Measurements from ENCODE around the gene THRAP3. TPM values are rescaled to one million over a fixed set of nuclear protein-coding genes. Genes with fewer than 3 reads are reported as not detected.

Gene THRAP3
- polyA plus RNA-seq, 1 experiment: 76.0 TPM

DNA sequence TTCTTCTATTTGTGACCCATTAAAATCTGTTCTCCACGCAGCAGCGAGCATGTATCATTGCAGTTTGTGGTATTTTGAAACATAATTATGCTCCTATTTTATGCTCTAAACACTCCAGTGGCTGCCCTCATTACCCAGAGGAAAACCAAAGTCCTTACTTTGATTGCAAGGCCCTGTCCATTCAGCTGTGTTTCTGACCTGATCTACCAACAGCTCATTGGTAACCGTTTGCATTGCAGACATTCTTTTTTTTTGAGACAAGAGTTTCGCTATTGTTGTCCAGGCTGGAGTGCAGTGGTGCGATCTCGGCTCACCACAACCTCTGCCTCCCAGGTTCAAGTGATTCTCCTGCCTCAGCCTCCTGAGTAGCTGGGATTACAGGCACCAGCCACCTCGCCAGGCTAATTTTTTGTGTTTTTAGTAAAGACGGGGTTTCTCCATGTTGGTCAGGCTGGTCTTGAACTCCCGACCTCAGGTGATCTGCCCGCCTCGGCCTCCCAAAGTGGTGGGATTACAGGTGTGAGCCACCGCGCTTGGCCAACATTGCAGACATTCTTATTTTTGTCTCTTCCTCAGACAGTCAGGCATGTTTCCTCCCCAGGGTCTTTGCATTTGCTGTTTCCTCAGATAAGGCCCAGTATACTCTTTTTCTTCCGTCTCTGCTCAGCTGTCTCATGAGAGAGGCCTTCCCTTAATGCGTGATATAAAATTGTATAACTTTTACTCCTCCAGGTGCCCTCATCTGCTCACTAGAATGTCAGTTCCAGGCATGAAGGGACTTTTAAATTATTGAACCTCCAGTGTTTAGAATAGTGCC, 32.5 kb downstream of the THRAP3 start:
- TF ChIP-seq, protein P1, sequence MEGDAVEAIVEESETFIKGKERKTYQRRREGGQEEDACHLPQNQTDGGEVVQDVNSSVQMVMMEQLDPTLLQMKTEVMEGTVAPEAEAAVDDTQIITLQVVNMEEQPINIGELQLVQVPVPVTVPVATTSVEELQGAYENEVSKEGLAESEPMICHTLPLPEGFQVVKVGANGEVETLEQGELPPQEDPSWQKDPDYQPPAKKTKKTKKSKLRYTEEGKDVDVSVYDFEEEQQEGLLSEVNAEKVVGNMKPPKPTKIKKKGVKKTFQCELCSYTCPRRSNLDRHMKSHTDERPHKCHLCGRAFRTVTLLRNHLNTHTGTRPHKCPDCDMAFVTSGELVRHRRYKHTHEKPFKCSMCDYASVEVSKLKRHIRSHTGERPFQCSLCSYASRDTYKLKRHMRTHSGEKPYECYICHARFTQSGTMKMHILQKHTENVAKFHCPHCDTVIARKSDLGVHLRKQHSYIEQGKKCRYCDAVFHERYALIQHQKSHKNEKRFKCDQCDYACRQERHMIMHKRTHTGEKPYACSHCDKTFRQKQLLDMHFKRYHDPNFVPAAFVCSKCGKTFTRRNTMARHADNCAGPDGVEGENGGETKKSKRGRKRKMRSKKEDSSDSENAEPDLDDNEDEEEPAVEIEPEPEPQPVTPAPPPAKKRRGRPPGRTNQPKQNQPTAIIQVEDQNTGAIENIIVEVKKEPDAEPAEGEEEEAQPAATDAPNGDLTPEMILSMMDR (IDR thresholded peaks at IDR 0.05; ENCODE audit: low read depth, low read length): no peak
- Histone ChIP-seq H3K9me3 (ENCODE audit: control insufficient read depth, insufficient read depth, low read length) (no peaks in the 10 kb centered on the region), H3K27ac (ENCODE audit: low read depth, low read length) (no peak overlapping the region), H3K4me3 (ENCODE audit: low read depth, low read length) (no peak overlapping the region), H3K27me3 (ENCODE audit: control insufficient read depth, insufficient read depth, low read length) (no peaks in the 10 kb centered on the region)
- no peak for DNase-seq (ENCODE audit: low read depth, low spot score)
- ChIA-PET POLR2A (no interaction called here), CTCF (no interaction called here)

DNA sequence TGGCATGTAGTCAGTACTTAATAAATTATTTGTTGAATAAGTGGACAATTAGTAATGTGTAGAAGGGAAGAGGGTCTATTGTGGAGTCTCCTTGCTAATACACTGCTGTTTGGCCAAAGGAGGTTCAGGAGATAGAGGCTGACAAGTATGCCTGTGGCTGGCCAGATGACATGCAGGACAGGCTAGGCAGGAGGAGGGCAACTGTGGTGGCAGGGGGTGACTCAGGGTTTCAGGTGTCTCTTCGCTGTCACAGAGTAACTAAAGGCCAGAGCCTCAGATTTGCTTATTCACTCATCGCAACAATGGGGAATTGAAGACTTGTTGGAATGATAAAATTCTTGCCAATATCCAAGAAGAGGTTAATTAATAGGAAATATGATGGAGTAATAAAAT, 33.1 kb downstream of the THRAP3 start:
- ChIA-PET CTCF (no interaction called here), POLR2A (no interaction called here)
- Histone ChIP-seq H3K9me3 (ENCODE audit: control insufficient read depth, insufficient read depth, low read length) (no peaks in the 10 kb centered on the region), H3K4me3 (ENCODE audit: low read depth, low read length) (no peak overlapping the region), H3K27me3 (ENCODE audit: control insufficient read depth, insufficient read depth, low read length) (no peaks in the 10 kb centered on the region), H3K27ac (ENCODE audit: low read depth, low read length) (no peak overlapping the region)
- TF ChIP-seq, protein P1 (IDR thresholded peaks at IDR 0.05; ENCODE audit: low read depth, low read length): no peak
- no peak for DNase-seq (ENCODE audit: low read depth, low spot score)

- H3K9me3 ChIP-seq (ENCODE audit: control insufficient read depth, insufficient read depth, low read length): no peaks in the 10 kb centered on the region
- DNase-seq (ENCODE audit: low read depth, low spot score): no peak
- H3K27ac ChIP-seq (ENCODE audit: low read depth, low read length): no peak overlapping the region
- CTCF ChIA-PET: interaction anchor here (0.6 to 1.9 kb wide), 4 partner anchors 15 to 109 kb away, joined by 4 to 14 read pairs (median 4); no protein-coding TSS in a partner anchor
- H3K27me3 ChIP-seq (ENCODE audit: control insufficient read depth, insufficient read depth, low read length): no peaks in the 10 kb centered on the region
- POLR2A ChIA-PET: interaction anchor here (0.6 to 0.9 kb wide), 3 partner anchors 9 to 44 kb away, joined by 3 to 4 read pairs (median 3); no protein-coding TSS in a partner anchor
- TF ChIP-seq, protein P1 (IDR thresholded peaks at IDR 0.05; ENCODE audit: low read depth, low read length): no peak
- H3K4me3 ChIP-seq (ENCODE audit: low read depth, low read length): no peak overlapping the region
These were observed 34.7 kb downstream of the THRAP3 start for GRCh38 chr1:36258960-36259344.

DNA sequence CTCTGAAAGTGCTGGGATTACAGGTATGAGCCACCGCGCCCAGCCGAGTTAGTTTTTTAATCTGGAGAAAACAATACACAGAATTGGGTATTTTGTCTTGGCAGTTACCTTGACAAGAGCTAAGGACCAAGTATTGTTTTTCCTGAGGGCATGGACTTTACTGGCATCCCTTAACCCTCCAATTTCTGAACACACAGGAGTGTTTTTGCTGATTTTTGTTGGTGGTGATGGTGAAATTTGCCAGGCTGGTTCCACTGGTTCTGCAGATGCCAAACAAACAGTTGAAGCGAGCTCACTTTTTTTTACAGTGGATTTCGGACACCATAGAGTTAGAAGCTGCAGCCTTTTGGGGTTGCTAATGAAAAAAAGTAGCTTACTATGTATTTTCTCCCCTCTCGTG, 44.7 kb downstream of the THRAP3 start:
- Histone ChIP-seq H3K27ac (ENCODE audit: low read depth, low read length) (no peak overlapping the region), H3K9me3 (ENCODE audit: control insufficient read depth, insufficient read depth, low read length) (no peaks in the 10 kb centered on the region), H3K27me3 (ENCODE audit: control insufficient read depth, insufficient read depth, low read length) (no peaks in the 10 kb centered on the region), H3K4me3 (ENCODE audit: low read depth, low read length) (no peak overlapping the region)
- ChIA-PET POLR2A (interaction anchor here (1.3 kb wide), 1 partner anchor 120 kb away, joined by 5 read pairs; the partner anchor contains the start of gene TRAPPC3), CTCF (interaction anchor here (0.9 to 1.8 kb wide), 7 partner anchors 14 to 169 kb away, joined by 3 to 16 read pairs (median 4); partner anchors contain the start of gene TRAPPC3)
- no peak for DNase-seq (ENCODE audit: low read depth, low spot score)
- TF ChIP-seq, protein P1 (IDR thresholded peaks at IDR 0.05; ENCODE audit: low read depth, low read length): no peak

- CTCF ChIA-PET: interaction anchor here (0.9 to 1.8 kb wide), 6 partner anchors 16 to 169 kb away, joined by 3 to 16 read pairs (median 4); partner anchors contain the start of gene TRAPPC3
- POLR2A ChIA-PET: interaction anchor here (0.6 to 1.3 kb wide), 2 partner anchors 29 to 120 kb away, joined by 5 to 6 read pairs; partner anchors contain the start of gene TRAPPC3
- DNase-seq (ENCODE audit: low read depth, low spot score): no peak
These were observed 45.2 kb downstream of the THRAP3 start for GRCh38 chr1:36269408-36269838.

More at GRCh38 chr1:36269408-36269838, 45.2 kb downstream of the THRAP3 start:
- H3K4me3 ChIP-seq (ENCODE audit: low read depth, low read length): no peak overlapping the region
- H3K27me3 ChIP-seq (ENCODE audit: control insufficient read depth, insufficient read depth, low read length): no peaks in the 10 kb centered on the region
- TF ChIP-seq, protein P1 (IDR thresholded peaks at IDR 0.05; ENCODE audit: low read depth, low read length): no peak
- no peaks in the 10 kb centered on the region for H3K9me3 ChIP-seq (ENCODE audit: control insufficient read depth, insufficient read depth, low read length)
- no peak overlapping the region for H3K27ac ChIP-seq (ENCODE audit: low read depth, low read length)
